ENCODE data around the gene PTPRC.

The PTPRC gene

DNA sequence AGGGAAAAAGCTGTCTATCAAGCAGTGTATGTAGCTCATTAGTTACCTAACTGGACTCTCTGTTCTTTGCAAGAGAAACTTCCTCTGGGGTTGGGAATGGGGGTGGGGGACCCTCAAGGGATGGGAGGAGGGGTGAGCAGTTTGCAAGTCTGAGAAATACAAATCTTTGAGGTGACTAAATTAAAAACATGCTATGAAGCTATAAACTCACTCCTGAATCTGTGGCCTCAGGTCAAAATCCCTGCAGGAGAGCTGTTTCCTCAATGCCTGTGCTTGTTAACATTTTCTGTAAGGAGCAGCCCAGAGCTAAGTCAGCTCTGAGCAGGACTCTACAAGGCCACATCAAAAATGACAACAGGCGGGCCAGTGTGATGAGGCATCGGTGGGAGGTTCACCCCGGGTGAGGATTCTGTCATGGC is 32.8 kb upstream of the PTPRC start:
- no peak for DNase-seq (ENCODE audit: insufficient read length)

DNA sequence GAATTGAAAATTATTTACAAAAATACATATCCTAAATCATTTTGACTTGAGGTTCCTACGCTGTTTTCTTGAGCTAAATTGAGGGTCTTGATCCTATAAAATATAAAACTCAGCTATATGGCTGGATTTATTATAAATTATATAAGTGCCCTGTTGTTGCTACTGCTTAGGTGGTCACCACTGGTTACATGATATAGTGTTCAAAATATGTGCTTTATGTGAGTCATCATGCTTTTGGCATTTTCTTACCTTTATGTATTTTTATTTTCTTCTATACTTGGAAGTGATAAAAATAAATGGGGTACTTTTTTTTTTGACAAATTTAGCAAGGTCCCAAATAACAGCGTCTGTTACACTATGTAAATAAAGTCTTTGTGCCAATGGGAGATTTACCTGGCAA is 31.1 kb upstream of the PTPRC start:
- FAIRE-seq (no peak), DNase-seq (ENCODE audit: insufficient read length) (no peak)
- no peak for TF ChIP-seq POLR2AphosphoS5 (IDR thresholded peaks at IDR 0.05; ENCODE audit: low read depth, low read length)
- no peak for TF ChIP-seq POLR2A (IDR thresholded peaks at IDR 0.05; ENCODE audit: low read depth, low read length)
- TF ChIP-seq TAF1 (IDR thresholded peaks at IDR 0.05; ENCODE audit: borderline replicate concordance, low read depth, low read length): no peak

More for the DNA sequence above, 32.8 kb upstream of the PTPRC start:
- no peak for TF ChIP-seq POLR2AphosphoS5 (IDR thresholded peaks at IDR 0.05; ENCODE audit: low read depth, low read length)
- TF ChIP-seq POLR2A (IDR thresholded peaks at IDR 0.05; ENCODE audit: low read depth, low read length): no peak
- TF ChIP-seq TAF1 (IDR thresholded peaks at IDR 0.05; ENCODE audit: borderline replicate concordance, low read depth, low read length): no peak
- no peak for FAIRE-seq

DNA sequence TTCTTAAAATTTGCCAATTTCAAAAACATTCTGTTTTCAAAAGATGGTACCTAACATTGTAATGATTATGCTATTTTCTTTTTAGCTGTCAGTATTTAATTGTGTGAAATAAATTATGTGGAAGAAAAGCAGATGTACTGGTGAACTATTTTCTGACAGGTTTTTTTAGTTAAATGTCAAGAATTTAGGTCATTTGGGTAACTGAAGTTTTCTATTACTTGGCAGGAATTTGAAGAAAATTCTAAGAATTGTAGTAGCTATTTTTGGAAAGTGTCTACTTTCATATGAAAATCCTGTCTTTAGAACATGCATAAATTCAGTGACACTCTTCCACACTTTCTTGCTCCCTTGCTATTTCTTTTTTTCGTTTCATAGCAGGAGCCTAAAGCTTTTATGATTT is 28.5 kb upstream of the PTPRC start:
- DNase-seq (ENCODE audit: insufficient read length) (no peak), FAIRE-seq (no peak)
- TF ChIP-seq POLR2AphosphoS5 (IDR thresholded peaks at IDR 0.05; ENCODE audit: low read depth, low read length): no peak

DNA sequence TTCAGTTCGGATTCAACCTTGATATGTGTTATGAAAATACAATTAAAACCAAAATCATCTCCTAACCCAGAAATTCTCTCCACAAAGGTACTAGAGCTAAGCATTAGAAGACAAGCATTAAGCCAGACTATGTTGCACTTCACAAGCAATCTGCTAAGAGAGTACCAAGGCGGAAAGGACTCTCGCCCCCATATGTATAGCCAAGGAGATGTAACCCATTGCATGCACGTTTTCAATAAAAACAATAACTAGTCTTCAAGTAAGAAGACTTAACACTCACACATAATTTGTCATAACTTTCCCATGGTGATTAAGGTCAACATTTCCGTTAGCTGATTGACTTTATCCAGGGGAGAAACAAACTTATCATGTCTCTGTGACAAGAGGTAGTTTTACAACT is 27.6 kb upstream of the PTPRC start:
- no peak for DNase-seq (ENCODE audit: insufficient read length)
- TF ChIP-seq TAF1 (IDR thresholded peaks at IDR 0.05; ENCODE audit: borderline replicate concordance, low read depth, low read length) (no peak), POLR2A (IDR thresholded peaks at IDR 0.05; ENCODE audit: low read depth, low read length) (no peak), POLR2AphosphoS5 (IDR thresholded peaks at IDR 0.05; ENCODE audit: low read depth, low read length) (no peak)
- FAIRE-seq: peak; percentile 56

DNA sequence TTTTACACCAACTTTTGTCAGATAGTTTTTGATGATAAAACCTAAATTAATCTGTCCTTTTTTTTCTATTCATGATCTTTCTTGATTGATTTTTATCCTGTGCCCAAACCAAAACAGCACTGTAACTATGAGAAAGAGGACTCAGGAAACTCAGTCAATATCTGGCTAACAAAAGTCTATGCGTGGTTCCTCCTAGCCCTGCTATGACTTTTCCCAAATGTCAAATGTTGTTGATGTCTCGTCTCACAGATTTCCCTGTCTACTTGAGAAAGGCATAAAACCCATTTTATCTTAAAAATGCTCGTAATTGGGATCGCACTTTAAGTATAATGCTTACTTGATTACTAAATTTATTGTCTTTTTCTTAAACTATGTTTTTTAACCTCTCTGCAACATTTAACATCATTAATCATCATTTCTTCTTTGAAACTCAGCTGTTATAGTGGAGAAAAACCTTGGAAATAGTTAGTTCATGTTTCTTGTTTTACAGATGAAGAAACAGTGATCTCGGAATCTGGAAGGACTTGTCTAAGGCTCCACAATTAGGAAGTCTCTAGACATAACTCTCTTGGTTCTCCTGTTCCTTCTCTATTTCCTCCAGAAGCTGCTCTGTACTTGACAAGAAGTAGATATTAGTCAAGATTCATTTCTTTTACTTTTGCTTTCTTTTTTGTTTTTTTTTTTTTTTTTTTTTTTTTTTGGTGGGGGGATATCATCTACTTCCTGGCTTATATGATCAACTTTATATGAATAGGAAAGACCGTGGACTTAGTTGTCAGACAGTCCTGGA is 26.2 kb upstream of the PTPRC start:
- peak; percentile 27 for FAIRE-seq
- DNase-seq (ENCODE audit: insufficient read length): no peak
- TF ChIP-seq POLR2AphosphoS5 (IDR thresholded peaks at IDR 0.05; ENCODE audit: low read depth, low read length): no peak
- no peak for TF ChIP-seq TAF1 (IDR thresholded peaks at IDR 0.05; ENCODE audit: borderline replicate concordance, low read depth, low read length)
- no peak for TF ChIP-seq POLR2A (IDR thresholded peaks at IDR 0.05; ENCODE audit: low read depth, low read length)

DNA sequence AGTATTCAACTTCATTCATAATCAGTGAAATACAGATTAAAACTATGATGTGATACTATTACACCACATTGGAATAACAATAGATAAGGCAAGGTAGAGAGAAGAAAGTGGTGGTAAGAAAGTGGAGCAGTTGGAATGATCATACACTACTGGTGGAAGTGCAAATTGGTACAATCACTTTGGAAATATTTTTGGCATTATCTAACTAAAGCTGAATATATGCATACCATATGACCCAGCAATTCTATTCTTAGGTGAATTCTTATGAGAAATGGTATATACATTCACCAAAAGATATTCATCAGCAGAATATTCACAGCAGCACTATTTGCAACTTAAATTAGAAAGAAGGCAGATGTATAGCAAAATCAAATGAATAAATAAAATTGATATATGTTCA is 21.4 kb upstream of the PTPRC start:
- no peak for FAIRE-seq

DNA sequence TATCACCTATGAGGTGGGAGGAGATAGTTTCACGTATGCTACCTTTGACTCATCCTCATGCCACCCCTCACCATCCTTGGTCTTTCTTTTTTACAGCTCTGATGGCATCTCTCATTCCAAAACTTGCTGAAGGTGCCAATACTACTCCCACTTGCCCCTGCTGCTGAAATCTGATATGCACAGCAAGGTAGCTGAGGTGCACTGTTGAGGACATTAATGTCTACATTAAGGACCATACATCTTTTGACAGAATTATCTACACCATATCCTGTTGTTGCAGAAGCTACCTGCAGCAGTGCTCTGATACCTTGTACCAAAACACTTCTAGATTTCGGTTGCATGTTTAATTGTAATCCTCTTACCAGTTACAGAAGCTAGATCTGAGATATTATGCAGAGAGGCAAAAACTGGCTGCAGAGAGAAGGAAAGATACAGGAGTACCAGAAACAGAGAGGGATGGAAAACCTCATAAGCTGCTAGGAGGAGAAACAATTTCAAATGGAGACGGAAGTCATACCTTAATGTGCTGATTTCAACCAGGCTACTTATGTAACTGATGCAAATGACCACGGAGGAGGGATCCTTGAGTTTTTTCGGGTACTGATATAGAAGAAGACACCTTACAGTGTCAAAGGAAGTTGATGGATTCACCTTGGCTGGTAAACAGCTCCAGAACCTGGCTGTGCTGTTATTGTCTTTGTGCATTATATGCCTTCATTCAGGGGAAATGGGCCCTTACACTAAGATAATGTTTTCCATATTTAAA is 19.3 kb upstream of the PTPRC start:
- peak; percentile 68 for FAIRE-seq

More for the DNA sequence above, 21.4 kb upstream of the PTPRC start:
- no peak for TF ChIP-seq POLR2A (IDR thresholded peaks at IDR 0.05; ENCODE audit: low read depth, low read length)
- no peak for TF ChIP-seq POLR2AphosphoS5 (IDR thresholded peaks at IDR 0.05; ENCODE audit: low read depth, low read length)
- TF ChIP-seq TAF1 (IDR thresholded peaks at IDR 0.05; ENCODE audit: borderline replicate concordance, low read depth, low read length): no peak
- DNase-seq (ENCODE audit: insufficient read length): no peak

DNA sequence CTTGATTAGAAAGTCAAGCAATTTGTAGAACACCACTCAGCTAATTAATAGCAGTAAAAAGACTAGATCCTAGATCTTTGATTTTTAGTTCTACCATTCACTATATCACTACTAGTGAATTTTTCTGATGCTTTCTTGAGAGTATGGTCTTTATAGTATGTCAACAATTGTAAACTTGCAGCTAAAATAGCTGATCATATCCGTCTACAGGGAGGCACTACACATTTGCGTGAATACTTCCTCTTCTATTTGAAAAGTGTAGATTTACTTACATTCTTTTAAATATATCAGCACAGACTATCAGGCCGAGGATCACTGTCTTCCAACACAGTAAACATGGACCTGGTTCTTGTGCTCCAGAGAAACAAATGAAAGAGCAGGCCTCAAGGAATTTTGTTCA is 18.6 kb upstream of the PTPRC start:
- TF ChIP-seq POLR2AphosphoS5 (IDR thresholded peaks at IDR 0.05; ENCODE audit: low read depth, low read length) (no peak), TAF1 (IDR thresholded peaks at IDR 0.05; ENCODE audit: borderline replicate concordance, low read depth, low read length) (no peak), POLR2A (IDR thresholded peaks at IDR 0.05; ENCODE audit: low read depth, low read length) (no peak)
- FAIRE-seq (no peak), DNase-seq (ENCODE audit: insufficient read length) (no peak)

More for the DNA sequence above, 19.3 kb upstream of the PTPRC start:
- DNase-seq (ENCODE audit: insufficient read length): no peak
- TF ChIP-seq POLR2A (IDR thresholded peaks at IDR 0.05; ENCODE audit: low read depth, low read length): no peak
- TF ChIP-seq POLR2AphosphoS5 (IDR thresholded peaks at IDR 0.05; ENCODE audit: low read depth, low read length): no peak

DNA sequence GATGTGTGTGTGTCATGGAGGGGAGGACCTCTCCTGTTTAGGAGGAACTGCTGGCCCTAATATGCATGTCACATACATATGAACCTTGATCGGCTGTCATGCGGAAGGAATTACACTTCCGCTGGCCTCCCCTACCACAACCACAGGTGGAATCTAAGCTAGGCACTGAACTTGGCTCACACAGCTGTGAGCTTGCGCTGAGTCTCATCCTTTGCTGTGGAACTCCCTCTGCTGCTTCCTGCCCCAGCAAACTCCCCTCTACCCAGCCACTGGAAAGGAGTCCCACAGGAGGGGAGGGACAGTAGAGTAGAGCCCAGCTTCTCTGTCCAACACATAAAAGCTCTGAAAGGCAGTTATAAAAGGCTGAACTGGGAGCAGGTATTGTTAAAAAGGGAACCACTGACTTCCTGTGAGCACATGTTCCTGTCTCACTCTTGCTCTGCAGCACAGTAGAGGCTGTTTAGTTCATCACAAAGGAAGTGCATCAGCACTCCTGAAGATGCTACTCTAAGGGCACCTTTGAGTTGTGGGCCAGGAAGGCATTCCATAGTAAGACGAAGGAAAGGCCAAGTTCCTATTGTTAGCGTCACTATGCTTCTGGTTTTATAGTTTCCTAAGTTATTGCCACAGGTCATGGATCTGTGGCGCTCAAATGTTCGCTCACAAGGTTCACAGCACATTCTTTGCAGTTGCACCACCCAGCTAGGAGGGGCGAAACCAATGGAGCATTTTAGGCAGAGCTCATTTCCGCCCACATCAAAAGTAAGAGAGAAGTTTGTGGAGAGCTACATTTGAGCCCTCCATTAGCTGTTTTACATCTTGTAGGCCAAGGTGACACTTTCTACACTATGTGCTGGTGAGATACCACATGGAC is 17.7 kb upstream of the PTPRC start:
- peak; percentile 63 for TF ChIP-seq POLR2A (IDR thresholded peaks at IDR 0.05; ENCODE audit: low read depth, low read length)
- 0 out of 2 replicates have a peak, but pooled peaks have one; percentile 13 for TF ChIP-seq TAF1 (IDR thresholded peaks at IDR 0.05; ENCODE audit: borderline replicate concordance, low read depth, low read length)
- TF ChIP-seq POLR2AphosphoS5 (IDR thresholded peaks at IDR 0.05; ENCODE audit: low read depth, low read length): peak; percentile 81
- FAIRE-seq (peak; percentile 100), DNase-seq (ENCODE audit: insufficient read length) (no peak)

DNA sequence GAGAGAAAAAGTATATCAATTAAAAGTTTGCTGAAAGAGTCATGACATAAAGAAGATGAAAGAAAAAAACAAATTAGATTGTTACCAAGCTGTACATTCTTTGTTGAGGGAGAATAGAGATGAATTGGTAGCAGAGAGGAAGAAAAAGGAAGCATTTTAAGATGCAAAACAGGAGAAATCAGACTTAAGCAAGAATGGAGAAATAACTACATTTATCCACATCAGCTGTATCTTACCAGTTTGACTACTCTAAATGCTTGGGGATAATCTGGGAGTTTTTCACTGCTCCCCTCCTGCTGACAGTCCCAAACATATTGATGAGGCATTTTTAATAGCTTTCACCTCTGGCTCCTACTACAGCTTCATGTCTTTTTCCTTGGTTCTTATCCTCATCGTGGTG is 16.8 kb upstream of the PTPRC start:
- TF ChIP-seq POLR2AphosphoS5 (IDR thresholded peaks at IDR 0.05; ENCODE audit: low read depth, low read length): no peak
- no peak for TF ChIP-seq POLR2A (IDR thresholded peaks at IDR 0.05; ENCODE audit: low read depth, low read length)
- TF ChIP-seq TAF1 (IDR thresholded peaks at IDR 0.05; ENCODE audit: borderline replicate concordance, low read depth, low read length): no peak
- no peak for FAIRE-seq
- DNase-seq (ENCODE audit: insufficient read length): no peak

Data from GM12892 (cell line).